OCI-LY3 (cell line): ENCODE measurements around the gene SPECC1.

Experiments used
- EZH2phosphoT487 ChIP-seq: fragments of 200-600 bp; shearing (Covaris generic); IDR thresholded peaks from 2 replicates; pipeline ENCODE4 v1.6.1; 2018; ENCODE audit warnings: antibody characterized with exemption, mixed run types, low read depth
- TF ChIP-seq, protein P1 (sequence below): fragments of 200-600, 300-600 bp; sonication (generic); IDR thresholded peaks from 2 replicates; pipeline ENCODE4 v1.5.1; 2014; ENCODE audit warnings: antibody characterized with exemption, low read length, low read depth

DNA sequence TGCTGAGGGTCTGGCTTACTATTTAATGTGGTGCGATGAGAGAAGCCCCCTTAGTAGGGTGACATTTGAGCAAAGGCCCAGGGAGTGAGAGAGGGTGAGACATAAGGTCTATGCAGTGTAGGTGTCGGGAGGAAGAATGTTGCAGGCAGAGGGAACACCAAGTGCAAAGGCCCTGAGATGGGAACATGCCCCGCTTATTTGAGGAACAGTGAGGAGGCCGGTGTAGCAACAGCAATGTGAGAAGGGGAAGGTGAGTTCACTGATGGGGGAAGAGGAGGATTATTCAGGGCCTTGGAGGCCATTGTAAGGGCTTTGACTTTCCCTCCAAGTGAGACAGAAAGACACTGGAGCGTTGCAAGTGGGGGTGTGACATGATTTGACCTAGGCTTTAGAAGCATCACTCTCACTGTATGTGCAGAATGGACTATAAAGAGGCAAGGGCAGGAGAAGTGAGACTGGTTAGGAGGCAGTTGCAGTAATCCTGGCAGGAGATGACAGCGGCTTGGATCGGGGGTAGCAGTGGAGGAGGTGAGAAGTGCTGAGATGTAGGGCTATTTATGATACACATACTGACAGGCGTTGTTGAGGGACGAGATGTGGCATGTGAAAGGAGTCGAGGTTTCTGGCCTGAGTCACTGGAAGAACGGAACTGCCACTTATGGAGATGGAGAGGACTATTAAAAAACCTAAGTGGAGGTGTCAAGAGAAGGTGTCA, 145.3 kb downstream of the SPECC1 start:
- TF ChIP-seq, protein P1, sequence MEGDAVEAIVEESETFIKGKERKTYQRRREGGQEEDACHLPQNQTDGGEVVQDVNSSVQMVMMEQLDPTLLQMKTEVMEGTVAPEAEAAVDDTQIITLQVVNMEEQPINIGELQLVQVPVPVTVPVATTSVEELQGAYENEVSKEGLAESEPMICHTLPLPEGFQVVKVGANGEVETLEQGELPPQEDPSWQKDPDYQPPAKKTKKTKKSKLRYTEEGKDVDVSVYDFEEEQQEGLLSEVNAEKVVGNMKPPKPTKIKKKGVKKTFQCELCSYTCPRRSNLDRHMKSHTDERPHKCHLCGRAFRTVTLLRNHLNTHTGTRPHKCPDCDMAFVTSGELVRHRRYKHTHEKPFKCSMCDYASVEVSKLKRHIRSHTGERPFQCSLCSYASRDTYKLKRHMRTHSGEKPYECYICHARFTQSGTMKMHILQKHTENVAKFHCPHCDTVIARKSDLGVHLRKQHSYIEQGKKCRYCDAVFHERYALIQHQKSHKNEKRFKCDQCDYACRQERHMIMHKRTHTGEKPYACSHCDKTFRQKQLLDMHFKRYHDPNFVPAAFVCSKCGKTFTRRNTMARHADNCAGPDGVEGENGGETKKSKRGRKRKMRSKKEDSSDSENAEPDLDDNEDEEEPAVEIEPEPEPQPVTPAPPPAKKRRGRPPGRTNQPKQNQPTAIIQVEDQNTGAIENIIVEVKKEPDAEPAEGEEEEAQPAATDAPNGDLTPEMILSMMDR = no peak
- TF ChIP-seq EZH2phosphoT487 = no peak
